Tibial artery (tissue), 4 donors: Measurements from ENCODE around the gene STK11IP.
A peak's percentile ranks its signal among the peaks of the same experiment; 100 is the strongest.

ENCODE experiments used
- DNase-seq, 2 donors: peaks; one replicate each; pipeline ENCODE4 v3.0.0-alpha.2; 2019
- H3K27ac ChIP-seq, 2 donors: fragments of 200-600 bp; sonication (generic) in 1 of 2; 1 replicate in 1 of 2; 2 replicates in 1 of 2; pipeline ENCODE4 v1.5.1; 2018 to 2019; ENCODE audit warnings: mild to moderate bottlenecking in 1 of 2
- H3K27me3 ChIP-seq, 2 donors: fragments of 200-600 bp; sonication (generic) in 1 of 2; one replicate each; pipeline versions ENCODE4 v1.5.1 to v1.6.0; 2016 to 2019
- H3K36me3 ChIP-seq, 3 donors: fragments of 200-600 bp; sonication (generic) in 2 of 3; one replicate each; pipeline ENCODE4 v1.5.1; 2016 to 2019; ENCODE audit warnings: mild to moderate bottlenecking in 2 of 3
- H3K4me1 ChIP-seq, 4 donors: fragments of 200-600 bp; sonication (generic) in 2 of 4; 1 replicate in 3 of 4; 2 replicates in 1 of 4; pipeline ENCODE4 v1.5.1; 2016 to 2019
- H3K4me3 ChIP-seq, 2 donors: fragments of 200-600 bp; sonication (generic) in 1 of 2; 1 replicate in 1 of 2; 2 replicates in 1 of 2; pipeline ENCODE4 v1.5.1; 2018 to 2019; ENCODE audit warnings: mild to moderate bottlenecking in 2 of 2
- H3K9me3 ChIP-seq, 3 donors: fragments of 200-600 bp; sonication (generic) in 1 of 3; one replicate each; pipeline ENCODE4 v1.5.1; 2016 to 2019
- CTCF ChIP-seq, 2 experiments: fragments of 200-600 bp in 1 of 2; fragments of 450-650 bp in 1 of 2; IDR thresholded peaks; one replicate each; pipeline ENCODE4 v1.5.1; 2017 to 2019; ENCODE audit warnings: antibody characterized with exemption in 2 of 2, mild to moderate bottlenecking in 1 of 2, moderate library complexity in 1 of 2
- intact Hi-C: fragments of 100-400 bp; cut with DNase I; formaldehyde crosslinking; loops from one replicate; pipeline ENCODE4 v1.15.0; 2023; ENCODE audit warnings: low total_unique reads

STK11IP gene

DNA sequence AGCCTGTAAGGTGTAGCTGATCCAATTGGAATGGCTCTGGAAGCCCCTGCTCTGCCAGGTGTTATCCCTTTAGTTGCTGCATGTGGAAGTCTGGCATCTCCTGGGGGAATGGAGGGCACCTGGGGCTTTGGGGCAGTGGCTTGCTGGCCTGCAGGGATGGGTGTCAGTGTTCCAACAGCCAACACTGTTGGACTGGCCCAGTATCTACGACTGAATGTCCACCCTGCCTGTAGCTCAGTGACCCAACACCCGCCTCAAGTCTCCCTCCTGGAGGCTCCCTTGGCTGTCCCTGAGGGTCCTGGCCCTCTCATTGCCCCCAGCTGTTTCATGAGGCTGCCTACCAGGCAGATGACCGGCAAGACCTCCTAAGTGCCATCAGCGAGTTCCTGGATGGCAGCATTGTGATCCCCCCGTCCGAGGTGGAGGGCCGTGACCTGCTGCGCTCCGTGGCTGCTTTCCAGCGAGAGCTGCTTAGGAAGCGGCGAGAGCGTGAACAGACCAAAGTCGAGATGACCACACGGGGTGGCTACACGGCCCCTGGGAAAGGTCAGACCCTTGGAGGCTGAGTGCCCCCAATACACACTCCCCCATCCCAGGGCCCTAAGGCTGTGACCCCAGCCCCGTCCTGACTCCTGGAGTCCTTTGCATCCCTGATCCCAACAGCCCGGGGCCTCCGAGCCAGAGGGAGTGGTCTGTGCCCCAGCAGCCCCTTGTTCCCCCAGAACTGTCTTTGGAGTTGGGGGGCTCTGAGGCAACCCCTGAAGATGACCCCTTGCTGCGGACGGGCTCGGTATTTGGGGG lies 37.5 kb downstream of the STK11IP start:
- intact Hi-C loops = no loop called here
- H3K4me3 ChIP-seq = no peak overlapping the region
- H3K27me3 ChIP-seq = no peaks in the 10 kb centered on the region
- H3K36me3 ChIP-seq = peaks cover 0 to 12% (median 0%) of the 10 kb centered on the region in 3 donors
- TF ChIP-seq CTCF (IDR thresholded peaks at IDR 0.05) = no peak
- H3K27ac ChIP-seq = no peak overlapping the region
- H3K9me3 ChIP-seq = no peaks in the 10 kb centered on the region
- H3K4me1 ChIP-seq = no peaks in the 10 kb centered on the region
- peak; percentile 13 to 53 for DNase-seq

- H3K27ac ChIP-seq = no peak overlapping the region
- intact Hi-C loops = no loop called here
- peaks cover 0 to 12% (median 0%) of the 10 kb centered on the region in 3 donors for H3K36me3 ChIP-seq
These were observed 38.7 kb downstream of the STK11IP start for GRCh38 chr2:219636144-219636915.

DNA sequence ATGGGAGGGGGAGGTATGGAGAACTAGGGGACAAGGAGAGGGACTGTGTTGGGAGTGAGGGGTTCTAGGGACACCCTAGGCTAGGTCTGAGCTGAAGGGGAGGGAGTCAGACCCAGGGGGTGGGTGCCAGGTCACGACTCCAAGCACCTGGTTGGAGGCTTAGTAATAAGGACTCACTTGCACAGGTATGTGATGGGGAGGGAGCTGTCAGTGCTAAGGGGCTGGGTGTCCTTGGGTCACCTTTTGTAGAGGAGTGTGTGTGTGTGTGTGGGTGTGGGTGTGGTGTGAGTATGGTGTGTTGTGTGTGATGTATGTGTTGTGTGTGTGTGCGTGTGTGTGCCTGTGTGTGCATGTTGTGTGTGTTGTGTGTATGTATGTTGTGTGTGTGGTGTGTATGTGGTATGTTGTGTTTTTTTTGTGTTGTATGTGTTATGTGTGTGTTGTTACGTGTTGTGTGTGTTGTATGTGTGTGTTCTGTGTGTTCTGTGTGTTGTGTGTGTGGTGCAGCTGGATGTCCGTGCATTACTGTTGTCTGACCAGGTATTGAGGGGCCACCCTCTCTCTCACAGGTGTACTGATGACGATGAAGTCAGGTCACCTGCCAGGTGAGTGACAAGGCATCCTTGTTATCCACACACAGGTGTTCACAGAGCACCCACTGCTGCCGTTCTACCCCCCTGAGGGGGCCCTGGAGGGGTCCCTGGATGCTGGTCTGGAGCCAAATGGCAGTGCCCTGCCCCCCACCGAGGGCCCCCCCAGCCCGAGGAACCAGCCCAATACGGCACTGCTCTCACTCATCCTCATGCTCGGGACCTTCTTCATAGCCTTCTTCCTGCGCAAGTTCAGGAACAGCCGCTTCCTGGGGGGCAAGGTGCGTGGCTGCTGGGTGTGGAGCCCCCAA lies 39.5 kb downstream of the STK11IP start:
- no peaks in the 10 kb centered on the region for H3K9me3 ChIP-seq

More at GRCh38 chr2:219636144-219636915, 38.7 kb downstream of the STK11IP start:
- H3K9me3 ChIP-seq = no peaks in the 10 kb centered on the region
- H3K4me3 ChIP-seq = no peak overlapping the region
- no peaks in the 10 kb centered on the region for H3K27me3 ChIP-seq
- TF ChIP-seq CTCF (IDR thresholded peaks at IDR 0.05) = no peak
- H3K4me1 ChIP-seq = no peaks in the 10 kb centered on the region
- peak in 1 of 2 donors; percentile 14 for DNase-seq

GRCh38 chr2:219637842-219638185 lies 40.2 kb downstream of the STK11IP start:
- no peak for TF ChIP-seq CTCF (IDR thresholded peaks at IDR 0.05)
- intact Hi-C loops = no loop called here

More for the DNA sequence above, 39.5 kb downstream of the STK11IP start:
- H3K27ac ChIP-seq = no peak overlapping the region
- H3K4me1 ChIP-seq = peaks cover 0 to 4% (median 2%) of the 10 kb centered on the region in 4 donors
- DNase-seq = peak; percentile 11 to 40
- no peak for TF ChIP-seq CTCF (IDR thresholded peaks at IDR 0.05)
- H3K36me3 ChIP-seq = peaks cover 0 to 8% (median 0%) of the 10 kb centered on the region in 3 donors
- intact Hi-C loops = no loop called here
- H3K27me3 ChIP-seq = no peaks in the 10 kb centered on the region
- no peak overlapping the region for H3K4me3 ChIP-seq

More at GRCh38 chr2:219637842-219638185, 40.2 kb downstream of the STK11IP start:
- peaks cover 0 to 1% (median 0%) of the 10 kb centered on the region in 3 donors for H3K36me3 ChIP-seq
- no peaks in the 10 kb centered on the region for H3K27me3 ChIP-seq
- H3K4me1 ChIP-seq = peaks cover 0 to 9% (median 7%) of the 10 kb centered on the region in 4 donors
- no peak overlapping the region for H3K27ac ChIP-seq
- peak in 1 of 2 donors; percentile 13 for DNase-seq
- H3K9me3 ChIP-seq = no peaks in the 10 kb centered on the region
- H3K4me3 ChIP-seq = no peak overlapping the region
